ENCODE data around the gene ABHD17C. TPM values are rescaled to one million over a fixed set of nuclear protein-coding genes. Genes with fewer than 3 reads are reported as not detected.

The ABHD17C gene
- total and polyA plus RNA-seq, 2 of the 8 experiments (the other 6 are each of a cell fraction or from before 2014, with no cell fraction given) = 20.2 to 29.8 TPM

DNA sequence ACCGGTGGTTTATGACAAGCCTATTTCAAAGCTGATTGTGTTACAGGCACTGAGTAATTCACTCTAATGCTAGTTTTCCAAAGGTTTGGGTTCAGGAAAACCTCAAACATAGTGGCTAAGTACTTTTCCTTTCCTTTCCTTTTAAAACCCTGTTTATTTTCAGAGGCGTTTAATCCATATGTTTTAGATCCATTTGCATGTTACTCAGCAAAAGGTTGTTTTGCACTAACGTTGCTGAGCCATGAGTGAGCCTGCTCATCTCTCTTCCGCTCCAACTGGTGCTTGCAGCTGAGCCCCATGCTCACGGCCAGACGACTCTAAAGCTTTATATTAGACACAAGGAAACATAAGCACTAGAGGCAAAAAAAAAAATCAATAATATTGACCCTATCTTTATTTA lies 93.4 kb downstream of the ABHD17C start (continued):
- TF ChIP-seq, protein P1, sequence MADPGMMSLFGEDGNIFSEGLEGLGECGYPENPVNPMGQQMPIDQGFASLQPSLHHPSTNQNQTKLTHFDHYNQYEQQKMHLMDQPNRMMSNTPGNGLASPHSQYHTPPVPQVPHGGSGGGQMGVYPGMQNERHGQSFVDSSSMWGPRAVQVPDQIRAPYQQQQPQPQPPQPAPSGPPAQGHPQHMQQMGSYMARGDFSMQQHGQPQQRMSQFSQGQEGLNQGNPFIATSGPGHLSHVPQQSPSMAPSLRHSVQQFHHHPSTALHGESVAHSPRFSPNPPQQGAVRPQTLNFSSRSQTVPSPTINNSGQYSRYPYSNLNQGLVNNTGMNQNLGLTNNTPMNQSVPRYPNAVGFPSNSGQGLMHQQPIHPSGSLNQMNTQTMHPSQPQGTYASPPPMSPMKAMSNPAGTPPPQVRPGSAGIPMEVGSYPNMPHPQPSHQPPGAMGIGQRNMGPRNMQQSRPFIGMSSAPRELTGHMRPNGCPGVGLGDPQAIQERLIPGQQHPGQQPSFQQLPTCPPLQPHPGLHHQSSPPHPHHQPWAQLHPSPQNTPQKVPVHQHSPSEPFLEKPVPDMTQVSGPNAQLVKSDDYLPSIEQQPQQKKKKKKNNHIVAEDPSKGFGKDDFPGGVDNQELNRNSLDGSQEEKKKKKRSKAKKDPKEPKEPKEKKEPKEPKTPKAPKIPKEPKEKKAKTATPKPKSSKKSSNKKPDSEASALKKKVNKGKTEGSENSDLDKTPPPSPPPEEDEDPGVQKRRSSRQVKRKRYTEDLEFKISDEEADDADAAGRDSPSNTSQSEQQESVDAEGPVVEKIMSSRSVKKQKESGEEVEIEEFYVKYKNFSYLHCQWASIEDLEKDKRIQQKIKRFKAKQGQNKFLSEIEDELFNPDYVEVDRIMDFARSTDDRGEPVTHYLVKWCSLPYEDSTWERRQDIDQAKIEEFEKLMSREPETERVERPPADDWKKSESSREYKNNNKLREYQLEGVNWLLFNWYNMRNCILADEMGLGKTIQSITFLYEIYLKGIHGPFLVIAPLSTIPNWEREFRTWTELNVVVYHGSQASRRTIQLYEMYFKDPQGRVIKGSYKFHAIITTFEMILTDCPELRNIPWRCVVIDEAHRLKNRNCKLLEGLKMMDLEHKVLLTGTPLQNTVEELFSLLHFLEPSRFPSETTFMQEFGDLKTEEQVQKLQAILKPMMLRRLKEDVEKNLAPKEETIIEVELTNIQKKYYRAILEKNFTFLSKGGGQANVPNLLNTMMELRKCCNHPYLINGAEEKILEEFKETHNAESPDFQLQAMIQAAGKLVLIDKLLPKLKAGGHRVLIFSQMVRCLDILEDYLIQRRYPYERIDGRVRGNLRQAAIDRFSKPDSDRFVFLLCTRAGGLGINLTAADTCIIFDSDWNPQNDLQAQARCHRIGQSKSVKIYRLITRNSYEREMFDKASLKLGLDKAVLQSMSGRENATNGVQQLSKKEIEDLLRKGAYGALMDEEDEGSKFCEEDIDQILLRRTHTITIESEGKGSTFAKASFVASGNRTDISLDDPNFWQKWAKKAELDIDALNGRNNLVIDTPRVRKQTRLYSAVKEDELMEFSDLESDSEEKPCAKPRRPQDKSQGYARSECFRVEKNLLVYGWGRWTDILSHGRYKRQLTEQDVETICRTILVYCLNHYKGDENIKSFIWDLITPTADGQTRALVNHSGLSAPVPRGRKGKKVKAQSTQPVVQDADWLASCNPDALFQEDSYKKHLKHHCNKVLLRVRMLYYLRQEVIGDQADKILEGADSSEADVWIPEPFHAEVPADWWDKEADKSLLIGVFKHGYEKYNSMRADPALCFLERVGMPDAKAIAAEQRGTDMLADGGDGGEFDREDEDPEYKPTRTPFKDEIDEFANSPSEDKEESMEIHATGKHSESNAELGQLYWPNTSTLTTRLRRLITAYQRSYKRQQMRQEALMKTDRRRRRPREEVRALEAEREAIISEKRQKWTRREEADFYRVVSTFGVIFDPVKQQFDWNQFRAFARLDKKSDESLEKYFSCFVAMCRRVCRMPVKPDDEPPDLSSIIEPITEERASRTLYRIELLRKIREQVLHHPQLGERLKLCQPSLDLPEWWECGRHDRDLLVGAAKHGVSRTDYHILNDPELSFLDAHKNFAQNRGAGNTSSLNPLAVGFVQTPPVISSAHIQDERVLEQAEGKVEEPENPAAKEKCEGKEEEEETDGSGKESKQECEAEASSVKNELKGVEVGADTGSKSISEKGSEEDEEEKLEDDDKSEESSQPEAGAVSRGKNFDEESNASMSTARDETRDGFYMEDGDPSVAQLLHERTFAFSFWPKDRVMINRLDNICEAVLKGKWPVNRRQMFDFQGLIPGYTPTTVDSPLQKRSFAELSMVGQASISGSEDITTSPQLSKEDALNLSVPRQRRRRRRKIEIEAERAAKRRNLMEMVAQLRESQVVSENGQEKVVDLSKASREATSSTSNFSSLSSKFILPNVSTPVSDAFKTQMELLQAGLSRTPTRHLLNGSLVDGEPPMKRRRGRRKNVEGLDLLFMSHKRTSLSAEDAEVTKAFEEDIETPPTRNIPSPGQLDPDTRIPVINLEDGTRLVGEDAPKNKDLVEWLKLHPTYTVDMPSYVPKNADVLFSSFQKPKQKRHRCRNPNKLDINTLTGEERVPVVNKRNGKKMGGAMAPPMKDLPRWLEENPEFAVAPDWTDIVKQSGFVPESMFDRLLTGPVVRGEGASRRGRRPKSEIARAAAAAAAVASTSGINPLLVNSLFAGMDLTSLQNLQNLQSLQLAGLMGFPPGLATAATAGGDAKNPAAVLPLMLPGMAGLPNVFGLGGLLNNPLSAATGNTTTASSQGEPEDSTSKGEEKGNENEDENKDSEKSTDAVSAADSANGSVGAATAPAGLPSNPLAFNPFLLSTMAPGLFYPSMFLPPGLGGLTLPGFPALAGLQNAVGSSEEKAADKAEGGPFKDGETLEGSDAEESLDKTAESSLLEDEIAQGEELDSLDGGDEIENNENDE (IDR thresholded peaks at IDR 0.05; ENCODE audit: insufficient replicate concordance, low read length) = no peak
- TF ChIP-seq CBX5 (IDR thresholded peaks at IDR 0.05; ENCODE audit: low read depth, low read length) (no peak), SP2 (IDR thresholded peaks at IDR 0.05; ENCODE audit: low read length) (no peak), SIN3A (conservative IDR thresholded peaks at IDR 0.05 in 1 of 2, IDR thresholded peaks at IDR 0.05 in 1 of 2; ENCODE audit: low read depth in 1 of 2, low read length in 2 of 2) (no peak), KDM1A (IDR thresholded peaks at IDR 0.05; ENCODE audit: borderline replicate concordance, low read length) (no peak), CEBPB (IDR thresholded peaks at IDR 0.05; ENCODE audit: low read depth, low read length) (no peak), POU5F1 (IDR thresholded peaks at IDR 0.05; ENCODE audit: low read depth, low read length) (no peak), SAP30 (IDR thresholded peaks at IDR 0.05; ENCODE audit: insufficient read depth, insufficient replicate concordance, low read length) (no peak), MAFK (IDR thresholded peaks at IDR 0.05; ENCODE audit: low read depth, low read length) (no peak)
- TF ChIP-seq, protein P2, sequence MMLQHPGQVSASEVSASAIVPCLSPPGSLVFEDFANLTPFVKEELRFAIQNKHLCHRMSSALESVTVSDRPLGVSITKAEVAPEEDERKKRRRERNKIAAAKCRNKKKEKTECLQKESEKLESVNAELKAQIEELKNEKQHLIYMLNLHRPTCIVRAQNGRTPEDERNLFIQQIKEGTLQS (IDR thresholded peaks at IDR 0.05; ENCODE audit: insufficient read depth, low read depth, low read length) = no peak

All from H1 (cell line).